NCI-H526 treated with DMSO at 0.1 percent for 48 hours (cell line): ENCODE measurements around the gene INCENP.

Experiments
- DNase-seq: peaks from one replicate; lab custom pipeline; 2025; lab: John Stamatoyannopoulos, UW

INCENP gene

GRCh38 chr11:62141111-62142042 lies 17.6 kb downstream of the INCENP start:
- DNase-seq = no peak

GRCh38 chr11:62142043-62142375 lies 18.2 kb downstream of the INCENP start:
- DNase-seq = no peak

- no peak for DNase-seq
These were observed 19.1 kb downstream of the INCENP start for GRCh38 chr11:62142921-62143320.

GRCh38 chr11:62143727-62144126 lies 19.9 kb downstream of the INCENP start:
- no peak for DNase-seq

- no peak for DNase-seq
These were observed 20.9 kb downstream of the INCENP start for GRCh38 chr11:62144641-62145255.

GRCh38 chr11:62145261-62145871 lies 21.6 kb downstream of the INCENP start:
- no peak for DNase-seq

- DNase-seq = no peak
These were observed 22.8 kb downstream of the INCENP start for GRCh38 chr11:62146476-62147200.

- no peak for DNase-seq
These were observed 23.7 kb downstream of the INCENP start for GRCh38 chr11:62147545-62147944.

- DNase-seq = no peak
These were observed 24.6 kb downstream of the INCENP start for GRCh38 chr11:62148271-62148980.

GRCh38 chr11:62149986-62150886 lies 26.4 kb downstream of the INCENP start:
- no peak for DNase-seq

GRCh38 chr11:62150887-62151736 lies 27.3 kb downstream of the INCENP start:
- no peak for DNase-seq

GRCh38 chr11:62151737-62152102 lies 27.9 kb downstream of the INCENP start:
- no peak for DNase-seq

- DNase-seq = no peak
These were observed 28.7 kb downstream of the INCENP start for GRCh38 chr11:62152245-62153086.

- DNase-seq = no peak
These were observed 29.2 kb downstream of the INCENP start for GRCh38 chr11:62153087-62153395.

- no peak for DNase-seq
These were observed 29.8 kb downstream of the INCENP start for GRCh38 chr11:62153617-62154016.

- no peak for DNase-seq
These were observed 33.8 kb downstream of the INCENP start for GRCh38 chr11:62157603-62158002.

GRCh38 chr11:62166371-62166770 lies 42.6 kb downstream of the INCENP start:
- DNase-seq = no peak

- no peak for DNase-seq
These were observed 45.6 kb downstream of the INCENP start for GRCh38 chr11:62169448-62169847.

GRCh38 chr11:62169935-62170334 lies 46.1 kb downstream of the INCENP start:
- no peak for DNase-seq
